Right lobe of liver (tissue), 6 donors: ENCODE data around the gene C3. TPM values are rescaled to one million over a fixed set of nuclear protein-coding genes. Genes with fewer than 3 reads are reported as not detected.

Experiments
- ATAC-seq, 4 donors: fragments of 200-7000 bp; cut with Tn5 transposase; one replicate each; pipeline ENCODE4 v1.9.1; 2020; ENCODE audit warnings: mild to moderate bottlenecking in 4 of 4, moderate library complexity in 4 of 4
- DNase-seq, 3 donors: peaks; one replicate each; pipeline ENCODE4 v3.0.0-alpha.2; 2020
- H3K27ac ChIP-seq, 3 donors: fragments of 200-600 bp; one replicate each; pipeline ENCODE4 v1.8.0; 2022
- H3K27me3 ChIP-seq, 2 donors: fragments of 200-600 bp; one replicate each; pipeline ENCODE4 v1.8.0; 2022
- H3K36me3 ChIP-seq, 4 donors: fragments of 200-600 bp; sonication (generic) in 1 of 4; one replicate each; pipeline versions ENCODE4 v1.5.1 to v1.8.0; 2017 to 2022; ENCODE audit warnings: control low read depth in 1 of 4
- H3K4me1 ChIP-seq, 4 donors: fragments of 200-600 bp; sonication (generic) in 1 of 4; one replicate each; pipeline versions ENCODE4 v1.5.1 to v1.8.0; 2017 to 2022; ENCODE audit warnings: control low read depth in 1 of 4
- H3K4me3 ChIP-seq, 3 donors: fragments of 200-600 bp; one replicate each; pipeline ENCODE4 v1.8.0; 2022
- H3K9me3 ChIP-seq, 4 donors: fragments of 200-600 bp; sonication (generic) in 1 of 4; one replicate each; pipeline versions ENCODE4 v1.5.1 to v1.8.0; 2017 to 2022; ENCODE audit warnings: control low read depth in 1 of 4
- CTCF ChIP-seq, 4 donors: fragments of 200-600 bp in 3 of 4; fragments of 450-650 bp in 1 of 4; IDR thresholded peaks; one replicate each; pipeline versions ENCODE4 v1.5.1 to v1.8.0; 2016 to 2022; ENCODE audit warnings: antibody characterized with exemption in 4 of 4, mild to moderate bottlenecking in 2 of 4
- POLR2A ChIP-seq: fragments of 450-650 bp; IDR thresholded peaks from one replicate; pipeline ENCODE4 v1.6.1; 2017; ENCODE audit warnings: antibody characterized with exemption, mild to moderate bottlenecking
- WGBS: methylation state at CpG from one replicate; pipeline ENCODE4 v1.1.6; 2018; ENCODE audit warnings: low coverage, low lambda C conversion rate; ENCODE audit not compliant: insufficient coverage; ENCODE audit errors: missing lambda C conversion rate; 5-methylcytosine and 5-hydroxymethylcytosine counted together
- intact Hi-C, 2 donors: fragments of 100-400 bp; cut with DNase I; formaldehyde crosslinking; loops; one replicate each; pipeline versions ENCODE4 v1.11.2 to v1.14.1; 2022
- total RNA-seq, 6 experiments: library from RNA; depleted of rRNA in 2 of 6; stranded (reverse); fragments of >200 nt in 2 of 6; fragmentation: NEBNext Ultra II Directional in 3 of 6; extraction: Animal tissue kit (Norgen Biotek cat#: 25700) in 3 of 6; gene quantifications; one replicate each; pipeline versions ENCODE4 v1.1.0 to v1.2.4, GENCODE V29; 2016 to 2023
- donor health status: DM: no; HTN: yes; CAD: no.
- donor health status: DM: no; HTN: no; CAD: no.
- donor health status: DM: no; HTN: no; CAD: no.
- donor health status: DM: no; HTN: yes; CAD: no.
- donor health status: DM: no; HTN: yes; CAD: no.

C3 gene
- total RNA-seq, 6 experiments from 2014 or later = 10,569 to 17,502 (median 15,749) TPM

- Histone ChIP-seq H3K27ac (peak overlapping the region in 1 of 3 donors; percentile 13), H3K27me3 (no peaks in the 10 kb centered on the region), H3K4me1 (peaks cover 0 to 21% (median 4%) of the 10 kb centered on the region in 4 donors), H3K4me3 (no peak overlapping the region), H3K36me3 (peaks cover 0 to 30% (median 0%) of the 10 kb centered on the region in 4 donors), H3K9me3 (no peaks in the 10 kb centered on the region)
- no peak for TF ChIP-seq POLR2A
- no peak for TF ChIP-seq CTCF (IDR thresholded peaks at IDR 0.05)
- intact Hi-C loops = loop anchor here in 1 of 2 donors (10.0 kb wide), 1 partner anchor 110 kb away; no protein-coding TSS in a partner anchor
- DNase-seq (peak in 2 of 3 donors; percentile 60 to 79), ATAC-seq (peak; percentile 48 to 74 (median 59))
- WGBS = 25% methylated on average over 6 of the region's 41 CpGs
Measured at GRCh38 chr19:6744381-6745301, 24.2 kb upstream of the C3 start.

- Histone ChIP-seq H3K36me3 (peaks cover 0 to 26% (median 0%) of the 10 kb centered on the region in 4 donors), H3K9me3 (no peaks in the 10 kb centered on the region), H3K27me3 (no peaks in the 10 kb centered on the region), H3K27ac (no peak overlapping the region), H3K4me3 (no peak overlapping the region), H3K4me1 (peaks cover 0 to 24% (median 5%) of the 10 kb centered on the region in 4 donors)
- TF ChIP-seq POLR2A (no peak), CTCF (IDR thresholded peaks at IDR 0.05) (no peak)
- ATAC-seq (no peak), DNase-seq (no peak)
- intact Hi-C loops = loop anchor here in 1 of 2 donors (10.0 kb wide), 1 partner anchor 111 kb away; no protein-coding TSS in a partner anchor
- 79% methylated on average over 7 of the region's 15 CpGs for WGBS
Measured at GRCh38 chr19:6743714-6744380, 23.4 kb upstream of the C3 start.

- no peak overlapping the region for H3K4me3 ChIP-seq
- no peaks in the 10 kb centered on the region for H3K27me3 ChIP-seq
- ATAC-seq (no peak), DNase-seq (no peak)
- WGBS = no CpG with 5 or more reads among the region's 7 CpGs
- peaks cover 2 to 31% (median 12%) of the 10 kb centered on the region in 4 donors for H3K4me1 ChIP-seq
- no peaks in the 10 kb centered on the region for H3K9me3 ChIP-seq
- intact Hi-C loops = loop anchor here in 1 of 2 donors (10.0 kb wide), 1 partner anchor 112 kb away; no protein-coding TSS in a partner anchor
- TF ChIP-seq CTCF (IDR thresholded peaks at IDR 0.05) = no peak
- no peak for TF ChIP-seq POLR2A
- H3K36me3 ChIP-seq = peaks cover 0 to 21% (median 0%) of the 10 kb centered on the region in 4 donors
- no peak overlapping the region for H3K27ac ChIP-seq
Measured at GRCh38 chr19:6743066-6743465, 22.6 kb upstream of the C3 start.

GRCh38 chr19:6740589-6741343, 20.3 kb upstream of the C3 start:
- intact Hi-C loops = loop anchor here in 1 of 2 donors (10.0 kb wide), 1 partner anchor 114 kb away; no protein-coding TSS in a partner anchor
- Histone ChIP-seq H3K27me3 (no peaks in the 10 kb centered on the region), H3K36me3 (peaks cover 0 to 5% (median 0%) of the 10 kb centered on the region in 4 donors), H3K9me3 (no peaks in the 10 kb centered on the region), H3K4me3 (peak overlapping the region; percentile 72 to 78 (median 72)), H3K4me1 (peaks cover 4 to 36% (median 16%) of the 10 kb centered on the region in 4 donors), H3K27ac (peak overlapping the region in 2 of 3 donors; percentile 65 to 71)
- TF ChIP-seq CTCF (IDR thresholded peaks at IDR 0.05) (no peak), POLR2A (no peak)
- WGBS = 60% methylated on average over 2 of the region's 46 CpGs
- DNase-seq = peak in 1 of 3 donors; percentile 66
- no peak for ATAC-seq
